Amygdala (tissue), 56 donors: Measurements from ENCODE around the gene RAD21L1.

Experiments used
- DNase-seq, 56 donors: peaks; one replicate each; lab custom pipeline; 2025; lab: John Stamatoyannopoulos, UW

The RAD21L1 gene

GRCh38 chr20:1225783-1226654, at the start of gene RAD21L1:
Gene RAD21L1, plus strand, starts transcription at chr20:1226044. Its CDS starts 2,410 bp downstream, at chr20:1228454.
- peak in 54 of 56 donors; percentile 17 to 96 (median 70) for DNase-seq

GRCh38 chr20:1177680-1178079, 48.2 kb upstream of the RAD21L1 start:
- no peak for DNase-seq

- DNase-seq = no peak
Measured at GRCh38 chr20:1178103-1178502, 47.7 kb upstream of the RAD21L1 start.

- DNase-seq = no peak
Measured at GRCh38 chr20:1178623-1179022, 47.2 kb upstream of the RAD21L1 start.

- no peak for DNase-seq
Measured at GRCh38 chr20:1180949-1181348, 44.9 kb upstream of the RAD21L1 start.

GRCh38 chr20:1182106-1182505, 43.7 kb upstream of the RAD21L1 start:
- DNase-seq = no peak

GRCh38 chr20:1183153-1183552, 42.7 kb upstream of the RAD21L1 start:
- DNase-seq = no peak

- no peak for DNase-seq
Measured at GRCh38 chr20:1184260-1184637, 41.6 kb upstream of the RAD21L1 start.

GRCh38 chr20:1184638-1185315, 41.1 kb upstream of the RAD21L1 start, which contains the start of gene TMEM74B:
Gene TMEM74B, minus strand, starts transcription at chr20:1184981. Its CDS starts 1,180 bp downstream, at chr20:1183801.
- DNase-seq = no peak

GRCh38 chr20:1185316-1185741, 40.5 kb upstream of the RAD21L1 start:
- no peak for DNase-seq

GRCh38 chr20:1185790-1186334, 40.0 kb upstream of the RAD21L1 start:
- peak in 4 of 56 donors; percentile 15 to 23 (median 23) for DNase-seq

GRCh38 chr20:1186367-1186991, 39.4 kb upstream of the RAD21L1 start:
- no peak for DNase-seq

GRCh38 chr20:1187605-1188171, 38.2 kb upstream of the RAD21L1 start:
- no peak for DNase-seq

GRCh38 chr20:1188347-1188746, 37.5 kb upstream of the RAD21L1 start:
- DNase-seq = no peak

- no peak for DNase-seq
Measured at GRCh38 chr20:1189827-1190226, 36.0 kb upstream of the RAD21L1 start.

- DNase-seq = no peak
Measured at GRCh38 chr20:1190847-1191246, 35.0 kb upstream of the RAD21L1 start.

- no peak for DNase-seq
Measured at GRCh38 chr20:1191299-1191698, 34.5 kb upstream of the RAD21L1 start.

GRCh38 chr20:1195226-1195625, 30.6 kb upstream of the RAD21L1 start:
- no peak for DNase-seq

- no peak for DNase-seq
Measured at GRCh38 chr20:1196634-1197033, 29.2 kb upstream of the RAD21L1 start.

GRCh38 chr20:1197801-1198200, 28.0 kb upstream of the RAD21L1 start:
- DNase-seq = no peak

- no peak for DNase-seq
Measured at GRCh38 chr20:1198751-1199150, 27.1 kb upstream of the RAD21L1 start.
